Activated CD4-positive, alpha-beta T cell treated with anti-CD3 and anti-CD28 coated beads for 4 hours (primary cell): ENCODE results near the gene CNTNAP2.

Experiments
- DNase-seq, 2 donors: peaks; one replicate each; pipeline ENCODE4 v3.0.0-alpha.2; 2020

Gene CNTNAP2

GRCh38 chr7:146449625-146450024, 333.0 kb downstream of the CNTNAP2 start:
- no peak for DNase-seq

- no peak for DNase-seq
Measured at GRCh38 chr7:146455091-146455655, 338.6 kb downstream of the CNTNAP2 start.

- no peak for DNase-seq
Measured at GRCh38 chr7:146479040-146479439, 362.4 kb downstream of the CNTNAP2 start.

GRCh38 chr7:146486519-146486918, 369.9 kb downstream of the CNTNAP2 start:
- no peak for DNase-seq

GRCh38 chr7:146492017-146492416, 375.4 kb downstream of the CNTNAP2 start:
- no peak for DNase-seq

GRCh38 chr7:146494952-146495596, 378.5 kb downstream of the CNTNAP2 start:
- no peak for DNase-seq

GRCh38 chr7:146496657-146497056, 380.1 kb downstream of the CNTNAP2 start:
- DNase-seq: no peak

- DNase-seq: no peak
Measured at GRCh38 chr7:146499970-146500369, 383.4 kb downstream of the CNTNAP2 start.

GRCh38 chr7:146503844-146504243, 387.2 kb downstream of the CNTNAP2 start:
- DNase-seq: no peak

GRCh38 chr7:146510088-146510680, 393.6 kb downstream of the CNTNAP2 start:
- no peak for DNase-seq

- DNase-seq: no peak
Measured at GRCh38 chr7:146514304-146514703, 397.7 kb downstream of the CNTNAP2 start.

- DNase-seq: no peak
Measured at GRCh38 chr7:146528581-146528980, 412.0 kb downstream of the CNTNAP2 start.

GRCh38 chr7:146539836-146540235, 423.2 kb downstream of the CNTNAP2 start:
- DNase-seq: no peak

GRCh38 chr7:146542101-146542500, 425.5 kb downstream of the CNTNAP2 start:
- no peak for DNase-seq

- no peak for DNase-seq
Measured at GRCh38 chr7:146544748-146545147, 428.1 kb downstream of the CNTNAP2 start.

- DNase-seq: no peak
Measured at GRCh38 chr7:146548816-146549215, 432.2 kb downstream of the CNTNAP2 start.

- no peak for DNase-seq
Measured at GRCh38 chr7:146554556-146554955, 438.0 kb downstream of the CNTNAP2 start.

- no peak for DNase-seq
Measured at GRCh38 chr7:146557971-146558469, 441.4 kb downstream of the CNTNAP2 start.

GRCh38 chr7:146565872-146566271, 449.3 kb downstream of the CNTNAP2 start:
- no peak for DNase-seq

GRCh38 chr7:146575903-146576302, 459.3 kb downstream of the CNTNAP2 start:
- DNase-seq: no peak

- no peak for DNase-seq
Measured at GRCh38 chr7:146591976-146592375, 475.4 kb downstream of the CNTNAP2 start.

- no peak for DNase-seq
Measured at GRCh38 chr7:146606628-146607027, 490.0 kb downstream of the CNTNAP2 start.

GRCh38 chr7:146619641-146620040, 503.0 kb downstream of the CNTNAP2 start:
- no peak for DNase-seq

GRCh38 chr7:146626912-146627311, 510.3 kb downstream of the CNTNAP2 start:
- DNase-seq: no peak
